ENCODE data around the gene ADAM12.

The ADAM12 gene

GRCh38 chr10:126131341-126131740 lies 256.9 kb downstream of the ADAM12 start:
- no peak for DNase-seq

- no peak for DNase-seq
Observed at GRCh38 chr10:126130271-126130710, 258.0 kb downstream of the ADAM12 start.

DNA sequence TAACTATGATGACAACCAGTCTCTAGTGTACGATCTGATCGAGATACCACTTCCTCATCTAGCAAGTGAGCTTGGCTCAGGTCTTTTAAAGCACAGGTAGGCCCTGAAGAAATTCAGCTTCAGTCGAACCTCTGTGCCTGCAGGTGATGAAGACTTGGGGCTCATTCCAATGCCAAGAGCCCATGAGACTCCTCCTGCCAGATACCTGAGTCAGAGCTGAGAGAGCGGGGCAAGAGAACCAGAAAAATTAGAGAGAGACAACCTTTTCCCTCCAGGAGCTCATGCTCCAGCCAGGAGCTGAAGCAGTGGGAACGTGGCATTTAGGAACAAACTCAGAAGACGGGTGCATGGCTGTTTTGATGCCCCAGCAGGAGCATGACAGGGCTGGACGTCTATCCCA lies 259.3 kb downstream of the ADAM12 start:
- DNase-seq = no peak

- DNase-seq = no peak
Observed at GRCh38 chr10:126128581-126128980, 259.7 kb downstream of the ADAM12 start.

GRCh38 chr10:126127481-126128029 lies 260.7 kb downstream of the ADAM12 start:
- DNase-seq = no peak

GRCh38 chr10:126126866-126127265 lies 261.4 kb downstream of the ADAM12 start:
- no peak for DNase-seq

DNA sequence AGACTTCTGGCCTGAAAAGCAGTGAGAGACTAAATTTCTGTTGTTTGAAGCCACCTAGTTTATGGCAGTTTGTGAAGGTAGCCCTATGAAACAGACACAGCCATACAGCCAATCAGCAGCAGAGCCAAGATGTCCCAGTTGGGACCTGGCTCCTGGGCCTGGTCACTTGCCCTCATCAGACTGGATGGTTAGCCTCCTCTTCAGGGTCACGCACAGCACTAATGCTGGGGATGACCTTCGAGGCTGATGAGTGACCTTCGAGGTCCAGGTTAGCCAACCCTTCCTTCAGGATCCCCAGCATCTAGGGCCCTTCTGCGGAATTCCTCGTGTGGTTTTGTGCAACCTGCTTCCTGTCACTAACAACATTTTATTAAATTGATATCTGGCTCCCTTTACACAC lies 262.3 kb downstream of the ADAM12 start:
- no peak for DNase-seq

DNA sequence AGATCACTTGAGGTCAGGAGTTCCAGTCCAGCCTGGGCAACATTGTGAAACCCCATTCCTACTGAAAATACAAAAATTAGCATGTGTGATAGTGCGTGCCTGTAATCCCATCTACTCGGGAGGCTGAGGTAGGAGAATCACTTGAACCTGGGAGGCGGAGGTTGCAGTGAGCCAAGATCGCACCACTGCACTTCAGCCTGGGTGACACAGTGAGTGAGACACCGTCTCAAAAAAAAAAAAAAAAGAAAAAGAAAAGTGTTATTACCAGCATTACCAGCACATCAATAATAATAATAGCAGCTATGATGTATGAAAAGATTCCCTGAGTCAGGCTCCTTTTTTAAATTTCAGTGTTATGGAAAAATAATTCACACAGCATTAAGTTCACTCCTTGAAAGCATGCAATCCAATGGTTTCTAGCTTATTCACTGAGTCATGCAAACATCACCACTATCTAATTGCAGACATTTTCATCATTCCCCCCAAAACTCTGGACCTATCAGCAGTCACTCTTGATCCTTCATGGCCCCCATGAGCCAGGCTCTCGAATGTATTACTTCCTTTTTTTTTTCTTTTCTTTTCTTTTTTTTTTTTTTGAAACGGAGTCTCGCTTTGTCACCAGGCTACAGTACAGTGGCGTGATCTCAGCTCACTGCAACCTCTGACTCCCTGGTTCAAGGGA lies 263.5 kb downstream of the ADAM12 start:
- DNase-seq = peak; percentile 74

GRCh38 chr10:126124046-126124445 lies 264.2 kb downstream of the ADAM12 start:
- DNase-seq = peak; percentile 18

DNA sequence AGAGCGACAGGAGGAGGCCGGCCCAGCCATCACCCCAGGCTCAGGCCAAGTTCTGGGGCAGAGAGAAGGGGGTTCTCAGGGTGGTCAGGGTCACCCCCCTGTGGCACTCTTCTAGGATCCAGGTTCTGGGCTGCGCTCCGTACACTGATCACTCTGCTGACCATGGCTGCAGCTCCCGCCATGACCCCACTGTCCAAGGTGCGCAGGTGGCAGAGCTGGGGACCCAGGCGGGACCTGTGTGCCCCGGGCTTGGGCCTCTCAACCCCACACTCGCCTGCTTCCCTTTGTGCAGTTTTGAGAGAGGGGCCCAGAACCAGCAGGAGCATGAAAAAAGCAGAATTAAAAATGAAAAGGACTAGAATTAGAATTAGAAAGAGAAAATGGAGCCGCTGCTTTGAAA lies 264.8 kb downstream of the ADAM12 start:
- no peak for DNase-seq

DNA sequence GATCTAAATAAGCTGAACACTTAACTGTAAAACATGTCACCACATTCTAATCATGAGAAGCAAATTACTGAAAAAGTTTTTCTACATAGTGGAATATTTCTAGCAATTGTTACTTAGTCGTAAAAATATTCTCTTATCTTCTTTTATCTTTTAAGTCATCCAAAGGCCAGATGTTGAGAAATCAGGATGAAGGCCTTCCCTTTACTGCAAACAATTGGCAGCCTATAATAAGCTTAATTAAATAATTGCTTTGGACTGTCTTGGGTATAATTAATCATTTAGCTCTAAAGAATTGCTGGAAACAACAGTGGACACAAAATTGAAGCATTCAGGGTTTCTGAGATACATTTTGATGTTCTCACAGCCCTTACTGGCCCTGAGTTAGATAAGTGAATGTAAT lies 265.4 kb downstream of the ADAM12 start:
- no peak for DNase-seq

GRCh38 chr10:126119599-126119998 lies 268.7 kb downstream of the ADAM12 start:
- no peak for DNase-seq

DNA sequence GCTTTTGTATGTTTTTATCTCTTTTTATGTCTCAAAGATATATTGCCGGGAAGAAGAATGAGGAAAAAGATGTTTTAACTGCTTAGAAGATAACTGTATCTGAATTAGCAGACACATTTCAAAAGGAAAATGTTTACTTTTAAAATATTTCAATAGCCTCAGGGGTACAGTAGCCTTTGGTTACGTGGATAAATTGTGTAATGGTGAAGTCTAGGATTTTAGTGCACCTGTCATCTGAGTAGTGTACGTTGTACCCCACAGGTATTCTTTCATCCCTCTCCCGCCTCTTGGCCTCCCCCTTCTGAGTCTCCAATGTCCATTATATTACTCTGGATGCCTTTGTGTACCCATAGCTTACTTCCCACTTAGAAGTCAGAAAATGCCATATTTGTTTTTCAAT lies 269.8 kb downstream of the ADAM12 start:
- no peak for DNase-seq

DNA sequence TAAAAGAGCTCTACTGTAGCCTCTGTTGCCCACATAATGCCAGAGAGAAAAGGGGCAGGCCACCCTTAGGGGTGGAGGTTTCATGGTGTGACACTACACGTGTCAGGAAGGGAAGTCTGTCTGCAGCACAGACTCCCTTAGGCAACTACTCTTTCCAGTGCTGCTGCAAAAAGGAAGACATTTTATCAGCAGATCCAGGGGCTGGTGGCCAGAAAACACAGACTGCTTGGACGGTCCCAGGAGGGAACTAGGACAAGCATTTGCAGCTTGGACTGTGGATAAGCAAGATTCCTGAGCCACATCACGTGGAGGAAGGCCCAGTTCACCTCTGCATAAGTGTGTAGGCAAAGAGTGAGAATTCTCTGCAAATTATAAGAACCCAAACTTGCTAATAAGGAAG lies 271.1 kb downstream of the ADAM12 start:
- no peak for DNase-seq

GRCh38 chr10:126115886-126116285 lies 272.4 kb downstream of the ADAM12 start:
- DNase-seq = no peak

- no peak for DNase-seq
Observed at GRCh38 chr10:126114884-126115555, 273.3 kb downstream of the ADAM12 start.

DNA sequence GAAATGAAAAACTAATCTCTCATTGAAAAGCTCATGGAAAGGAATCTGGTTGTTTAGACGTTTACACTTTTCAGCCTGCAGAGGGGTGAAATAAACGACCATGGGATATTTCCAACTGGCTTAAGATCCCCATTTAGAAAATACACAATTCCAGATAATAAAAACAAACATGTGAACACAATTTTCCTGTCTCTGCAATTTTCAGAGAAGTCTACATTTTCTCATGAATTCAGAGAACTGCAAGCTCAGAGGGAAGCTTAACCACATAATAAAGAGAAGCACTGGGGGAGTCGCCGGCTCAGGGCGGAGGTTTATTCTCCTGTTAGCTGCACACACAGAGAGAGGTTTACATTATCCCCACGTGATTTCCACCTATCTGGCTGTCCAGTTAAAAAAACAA lies 276.8 kb downstream of the ADAM12 start:
- DNase-seq = peak; percentile 13

- DNase-seq = peak; percentile 13
Observed at GRCh38 chr10:126110489-126111180, 277.6 kb downstream of the ADAM12 start.

DNA sequence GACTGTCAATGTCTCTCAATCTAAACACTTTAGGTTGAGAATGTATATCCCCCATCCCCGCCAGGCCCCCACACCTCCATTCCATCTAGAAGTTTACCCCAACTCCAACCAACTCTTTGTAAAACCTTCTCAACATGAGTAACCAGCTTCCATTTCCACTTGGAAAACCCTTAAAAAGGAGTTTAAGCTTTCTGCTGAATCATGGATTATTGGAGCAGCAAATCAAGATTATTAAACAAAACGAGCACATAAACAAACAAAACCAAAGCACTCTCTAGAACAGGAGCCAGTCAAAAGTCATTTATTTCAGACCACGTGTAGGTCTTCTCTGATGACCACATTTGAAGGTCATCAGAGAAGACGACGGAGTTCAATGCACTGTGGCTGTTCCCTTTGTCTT lies 278.4 kb downstream of the ADAM12 start:
- DNase-seq = no peak

- DNase-seq = no peak
Observed at GRCh38 chr10:126108693-126109092, 279.6 kb downstream of the ADAM12 start.

GRCh38 chr10:126104767-126105166 lies 283.5 kb downstream of the ADAM12 start:
- DNase-seq = peak; percentile 66

- no peak for DNase-seq
Observed at GRCh38 chr10:126102636-126103035, 285.6 kb downstream of the ADAM12 start.

GRCh38 chr10:126101736-126102135 lies 286.5 kb downstream of the ADAM12 start:
- DNase-seq = peak; percentile 81

DNA sequence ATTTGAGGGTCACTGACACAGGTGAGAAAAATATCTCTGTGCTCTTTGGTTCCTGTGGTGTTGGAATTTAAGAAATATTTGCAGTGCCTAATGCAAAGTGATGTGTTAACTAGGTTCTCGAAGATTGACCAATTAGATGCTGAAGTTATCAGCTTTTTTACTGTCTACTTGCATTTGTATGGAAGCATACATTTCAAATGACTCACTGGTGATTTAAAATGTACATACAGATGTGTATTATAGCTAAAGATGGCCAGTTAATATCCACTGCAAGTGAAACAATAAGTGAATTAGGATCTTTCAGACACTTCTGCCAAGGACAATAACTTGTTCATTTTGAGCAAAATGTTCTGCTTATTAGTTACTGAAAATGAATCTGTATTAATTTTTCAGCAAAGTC lies 287.0 kb downstream of the ADAM12 start:
- no peak for DNase-seq
